GOT3 (cell line): ENCODE measurements around the gene PDZD11.
"Not testable (repeated sequence)": the region's sequence is repeated elsewhere in the genome, so short reads cannot be mapped to it uniquely, and the experiment has no call there.

ENCODE experiments used
- DNase-seq: peaks from one replicate; lab custom pipeline; 2025; ENCODE audit warnings: mixed read lengths; lab: John Stamatoyannopoulos, UW

Gene PDZD11

GRCh38 chrX:70257423-70258288 is 32.1 kb downstream of the PDZD11 start:
- DNase-seq = no peak

GRCh38 chrX:70255452-70255851 is 34.3 kb downstream of the PDZD11 start:
- no peak for DNase-seq

GRCh38 chrX:70254909-70255308 is 34.8 kb downstream of the PDZD11 start:
- no peak for DNase-seq

- DNase-seq = no peak
Measured at GRCh38 chrX:70254063-70254400, 35.7 kb downstream of the PDZD11 start.

GRCh38 chrX:70253377-70254062 is 36.2 kb downstream of the PDZD11 start:
- DNase-seq = no peak

GRCh38 chrX:70252491-70252890 is 37.2 kb downstream of the PDZD11 start:
- no peak for DNase-seq

GRCh38 chrX:70247252-70247651 is 42.5 kb downstream of the PDZD11 start:
- DNase-seq = no peak

- no peak for DNase-seq
Measured at GRCh38 chrX:70244881-70245280, 44.8 kb downstream of the PDZD11 start.

- not testable (repeated sequence) for DNase-seq
Measured at GRCh38 chrX:70243601-70244000, 46.1 kb downstream of the PDZD11 start.

GRCh38 chrX:70241501-70241900 is 48.2 kb downstream of the PDZD11 start:
- no peak for DNase-seq

GRCh38 chrX:70240751-70241150 is 49.0 kb downstream of the PDZD11 start:
- no peak for DNase-seq
